RWPE1 (cell line): ENCODE measurements around the gene TXNRD2.

ENCODE experiments used
- CTCF ChIA-PET: fragments of 350-600 bp; sonication (Branson Sonifier 250); formaldehyde crosslinking; extraction: SDS; loops from one replicate; lab custom pipeline; 2021; lab: Yijun Ruan, JAX
- POLR2A ChIA-PET: fragments of 400-600 bp; formaldehyde crosslinking; extraction: SDS; loops from one replicate; lab custom pipeline; 2020; ENCODE audit warnings: antibody characterized with exemption; ENCODE audit not compliant: low non-redundant PET; lab: Yijun Ruan, JAX
- DNase-seq: peaks from one replicate; pipeline ENCODE4 v3.0.0; 2012; ENCODE audit warnings: low spot score
- H3K27ac ChIP-seq: fragments of 450-650 bp; 2 replicates; pipeline ENCODE4 v1.5.1; 2017
- CTCF ChIP-seq: fragments of 450-650 bp; conservative IDR thresholded peaks from 2 replicates; pipeline ENCODE4 v1.5.1; 2017; ENCODE audit warnings: low read depth, mild to moderate bottlenecking

TXNRD2 gene

GRCh38 chr22:19967850-19968449, 26.3 kb upstream of the TXNRD2 start:
- CTCF ChIA-PET, result no interaction called here
- no peak for TF ChIP-seq CTCF
- POLR2A ChIA-PET, result no interaction called here
- no peak for DNase-seq
- peak overlapping the region; percentile 42 for H3K27ac ChIP-seq

- CTCF ChIA-PET, result no interaction called here
- no peak for DNase-seq
- POLR2A ChIA-PET, result interaction anchor here (0.7 kb wide), 1 partner anchor 376 kb away, joined by 9 read pairs; no protein-coding TSS in a partner anchor
- no peak for TF ChIP-seq CTCF
- H3K27ac ChIP-seq, result peak overlapping the region; percentile 42
Observed at GRCh38 chr22:19966908-19967750, 25.5 kb upstream of the TXNRD2 start.

GRCh38 chr22:19965771-19966709, 24.4 kb upstream of the TXNRD2 start:
- ChIA-PET CTCF (interaction anchor here (0.6 to 0.9 kb wide), 3 partner anchors 34 to 293 kb away, joined by 3 read pairs; no protein-coding TSS in a partner anchor), POLR2A (interaction anchor here (0.7 kb wide), 1 partner anchor 375 kb away, joined by 9 read pairs; no protein-coding TSS in a partner anchor)
- H3K27ac ChIP-seq, result peak overlapping the region; percentile 78
- no peak for TF ChIP-seq CTCF
- DNase-seq, result no peak

- ChIA-PET POLR2A (no interaction called here), CTCF (interaction anchor here (0.9 kb wide), 1 partner anchor 48 kb away, joined by 3 read pairs; no protein-coding TSS in a partner anchor)
- no peak for DNase-seq
- no peak for TF ChIP-seq CTCF
- H3K27ac ChIP-seq, result peak overlapping the region; percentile 78
Observed at GRCh38 chr22:19964701-19965386, 23.2 kb upstream of the TXNRD2 start.

- no peak for TF ChIP-seq CTCF
- CTCF ChIA-PET, result no interaction called here
- no peak for DNase-seq
- POLR2A ChIA-PET, result no interaction called here
- H3K27ac ChIP-seq, result peak overlapping the region; percentile 78
Observed at GRCh38 chr22:19963863-19964642, 22.4 kb upstream of the TXNRD2 start.
